NCI-H774 (cell line): ENCODE measurements around the gene CELA1.

Source experiments
- DNase-seq: peaks from one replicate; lab custom pipeline; 2025; lab: John Stamatoyannopoulos, UW

Gene CELA1

GRCh38 chr12:51346581-51346980 is at the start of gene CELA1:
CELA1 (minus strand) TSS chr12:51346679; CDS start chr12:51346638, 41 bp downstream.
- DNase-seq, result no peak

GRCh38 chr12:51395283-51396230 is 49.1 kb upstream of the CELA1 start:
- DNase-seq, result no peak

GRCh38 chr12:51393676-51394545 is 47.4 kb upstream of the CELA1 start:
- DNase-seq, result no peak

DNA sequence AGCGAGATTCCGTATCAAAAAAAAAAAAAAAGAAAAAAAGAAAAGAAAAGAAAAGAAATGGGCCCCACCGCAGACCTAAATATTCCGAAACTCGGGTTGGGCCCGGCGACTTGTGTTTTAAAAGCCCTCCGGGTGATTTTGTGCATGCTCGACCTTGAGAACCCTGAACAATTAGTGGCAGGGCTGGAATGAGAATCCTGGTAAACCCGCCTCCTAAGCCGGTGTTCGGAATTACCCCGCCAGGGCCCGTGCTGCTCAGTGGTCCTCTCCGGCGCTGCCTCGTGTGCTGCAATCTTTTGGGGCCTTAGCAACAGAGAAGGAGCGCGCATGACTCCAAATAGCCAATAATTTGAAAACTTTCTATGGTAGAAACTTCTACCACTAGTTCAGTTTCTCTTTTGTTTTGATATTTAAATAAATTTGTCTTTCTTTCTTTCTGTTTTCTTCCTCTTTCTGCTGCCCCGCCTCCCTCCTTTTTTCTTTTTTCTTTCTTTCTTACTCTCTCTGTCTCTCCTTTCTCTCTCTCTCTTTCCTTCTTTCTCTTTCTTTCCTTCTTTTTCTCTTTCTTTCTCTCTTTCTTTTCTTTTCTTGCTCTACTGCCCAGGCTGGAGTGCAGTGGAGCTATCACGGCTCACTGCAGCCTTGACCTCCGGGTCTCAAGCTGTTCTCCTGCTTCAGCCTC is 46.2 kb upstream of the CELA1 start:
- peak; percentile 18 for DNase-seq

GRCh38 chr12:51391283-51392123 is 45.0 kb upstream of the CELA1 start, which contains the start of gene GALNT6:
GALNT6 (minus strand) TSS chr12:51391406; CDS start chr12:51379781, 11,625 bp downstream.
- DNase-seq, result peak; percentile 74

DNA sequence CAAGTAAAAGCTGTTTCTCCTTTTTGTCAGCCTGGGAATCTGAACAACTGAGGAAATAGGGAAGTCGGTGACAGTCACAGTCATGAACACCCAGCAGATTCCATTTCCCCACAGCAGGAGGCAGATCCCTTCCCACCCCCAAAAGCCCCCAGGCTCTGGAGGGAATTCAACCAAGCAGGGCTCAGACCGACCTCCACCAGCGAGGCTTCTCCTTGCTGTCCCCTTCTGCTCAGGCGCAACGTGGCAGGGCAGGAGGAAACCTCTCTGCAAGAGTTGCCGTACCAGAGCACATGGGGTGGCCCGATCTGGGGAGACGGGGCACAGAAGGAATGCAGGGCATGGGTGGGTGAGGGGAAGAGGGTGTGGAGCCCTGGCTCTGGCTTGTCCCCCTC is 44.4 kb upstream of the CELA1 start:
- no peak for DNase-seq

- no peak for DNase-seq
Measured at GRCh38 chr12:51390457-51390856, 44.0 kb upstream of the CELA1 start.

- DNase-seq, result no peak
Measured at GRCh38 chr12:51389302-51389999, 43.0 kb upstream of the CELA1 start.

GRCh38 chr12:51388846-51389245 is 42.4 kb upstream of the CELA1 start:
- DNase-seq, result no peak

DNA sequence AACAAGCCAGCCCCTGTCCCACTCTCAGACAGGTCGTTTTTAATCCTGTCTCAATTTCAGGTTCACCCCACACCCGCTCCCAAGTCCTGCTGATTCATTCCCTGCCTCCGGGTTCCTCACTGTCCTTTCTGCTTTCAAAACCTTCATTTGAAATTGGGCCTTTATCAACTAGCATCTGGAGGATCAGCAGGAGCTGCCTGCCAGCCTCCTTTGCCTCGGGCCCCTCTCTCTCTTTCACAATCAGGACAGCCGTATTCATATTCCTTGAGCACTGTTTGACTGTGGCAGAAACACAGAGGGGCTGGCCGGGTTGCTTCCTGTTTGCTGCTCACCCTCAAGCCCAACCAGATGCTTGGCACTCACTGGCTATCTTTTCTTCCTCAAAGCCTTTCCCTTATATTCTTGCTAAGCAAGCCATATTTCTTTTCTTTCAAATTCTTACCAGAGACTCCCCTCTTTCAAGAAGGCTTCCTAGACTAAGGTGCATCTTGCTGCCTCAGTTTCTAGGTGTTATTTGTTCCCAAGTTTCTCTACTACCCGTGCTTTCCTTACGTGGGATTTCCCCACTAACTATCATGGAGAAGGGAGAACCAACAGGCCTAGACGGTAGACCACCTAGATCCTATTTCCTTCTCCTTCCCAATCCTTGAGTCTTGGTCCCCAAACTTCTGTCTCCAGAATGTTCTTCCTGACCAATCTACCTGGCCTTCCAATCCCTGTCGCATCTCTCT is 41.8 kb upstream of the CELA1 start:
- DNase-seq, result no peak

GRCh38 chr12:51386351-51386750 is 39.9 kb upstream of the CELA1 start:
- DNase-seq, result no peak

GRCh38 chr12:51383269-51383905 is 36.9 kb upstream of the CELA1 start:
- no peak for DNase-seq

- DNase-seq, result no peak
Measured at GRCh38 chr12:51382173-51382572, 35.7 kb upstream of the CELA1 start.

DNA sequence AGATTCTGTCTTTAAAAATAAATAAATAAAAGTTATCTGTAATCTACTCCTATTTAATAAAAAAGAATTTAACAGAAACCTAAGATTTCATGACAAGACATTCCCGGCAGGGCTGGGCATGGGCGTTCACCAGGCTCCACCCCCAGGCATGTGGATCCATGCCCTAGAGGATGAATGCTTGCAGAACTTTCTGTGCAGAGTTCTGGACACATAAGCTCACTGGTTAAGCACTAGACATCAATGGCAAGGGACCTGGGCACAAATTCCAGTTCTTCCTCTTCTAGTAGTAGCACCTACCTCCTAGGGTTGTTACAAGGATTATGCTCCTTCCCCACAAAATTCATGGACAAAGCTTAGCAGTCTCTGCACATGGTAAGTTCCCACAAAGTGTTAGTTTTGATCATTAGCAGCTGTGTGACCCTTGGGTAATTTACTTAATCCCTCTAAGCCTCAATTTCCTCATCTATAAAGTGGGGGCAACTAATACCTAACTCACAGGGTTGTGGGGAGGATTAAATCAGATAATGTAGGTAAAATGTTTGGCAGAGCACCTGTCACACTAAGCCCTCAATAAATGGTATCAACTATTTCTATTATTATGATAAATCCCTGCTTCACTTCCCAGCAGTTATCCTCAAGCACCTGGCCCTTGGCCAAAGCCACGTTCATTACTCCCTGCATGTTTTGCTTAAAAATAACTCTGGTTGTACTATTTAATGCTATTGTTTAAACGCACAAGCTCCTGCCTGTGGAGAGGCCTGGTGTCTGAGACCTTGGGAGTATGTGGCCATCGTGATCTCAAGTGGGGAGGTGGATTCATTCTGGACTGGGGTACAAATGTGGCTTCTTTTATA is 35.0 kb upstream of the CELA1 start:
- no peak for DNase-seq

GRCh38 chr12:51379571-51379970 is 33.1 kb upstream of the CELA1 start:
- no peak for DNase-seq

DNA sequence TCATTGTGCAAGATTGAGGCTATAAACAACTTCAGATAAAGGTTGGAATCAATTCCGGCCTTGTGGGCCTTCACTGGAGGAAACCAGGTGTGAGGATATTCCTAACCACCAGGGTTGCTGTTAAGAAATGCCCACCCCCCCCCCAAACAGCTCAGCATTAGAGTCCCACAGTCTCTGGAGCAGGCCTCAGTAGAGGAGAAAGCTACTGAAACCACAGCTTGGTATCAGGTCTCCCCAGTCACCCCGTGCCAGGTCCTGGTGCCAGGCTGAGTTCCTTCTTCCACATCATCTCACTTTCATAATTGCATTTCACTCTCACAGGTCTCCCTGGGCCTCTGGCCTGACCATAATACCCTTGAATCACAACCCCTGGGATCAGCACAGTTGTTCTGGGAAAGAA is 32.3 kb upstream of the CELA1 start:
- no peak for DNase-seq

DNA sequence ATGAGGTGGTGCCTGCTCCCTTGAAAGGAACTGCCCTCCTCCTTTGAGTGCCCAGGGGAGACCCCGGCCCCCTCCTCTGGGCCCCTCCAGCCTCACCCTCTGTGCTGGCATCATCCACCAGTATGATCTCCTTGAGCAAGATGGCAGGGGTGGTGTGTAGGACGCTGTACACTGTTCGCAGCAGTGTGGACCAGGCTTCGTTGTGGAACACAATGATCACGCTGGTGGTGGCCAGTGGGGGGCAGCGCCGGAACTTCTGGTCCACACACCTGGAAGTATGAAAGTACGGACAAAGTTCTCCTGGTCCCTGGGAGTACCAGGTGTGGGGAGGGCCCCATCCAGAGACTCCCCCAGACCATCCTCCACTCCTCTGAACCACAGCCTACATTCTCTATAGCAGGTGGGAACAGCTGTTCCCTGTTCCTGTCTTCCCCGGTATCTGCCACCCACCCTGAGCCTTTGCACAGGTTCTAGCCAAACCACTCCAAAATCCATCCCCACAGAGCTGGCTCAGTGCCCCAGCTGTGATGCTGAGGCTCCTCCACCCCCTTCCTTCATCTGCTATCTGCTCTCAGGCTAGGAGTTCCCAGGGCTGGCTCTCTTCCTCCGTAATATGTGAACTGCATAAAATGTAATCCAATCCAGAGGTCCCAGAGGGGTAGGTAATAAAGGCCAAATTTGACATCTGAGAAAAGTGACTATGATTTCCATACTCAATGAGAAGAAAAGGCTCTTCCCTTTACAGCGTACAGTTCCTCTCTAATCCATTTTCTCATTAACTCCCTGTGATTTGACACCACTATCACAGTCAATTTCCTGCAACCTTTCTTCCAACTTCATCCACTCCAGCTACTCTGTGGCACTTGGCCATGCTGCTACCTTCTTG is 30.9 kb upstream of the CELA1 start:
- no peak for DNase-seq
